HG03432 (cell line): Measurements from ENCODE around the gene OLFML2B.
"Not testable (repeated sequence)": the region's sequence is repeated elsewhere in the genome, so short reads cannot be mapped to it uniquely, and the experiment has no call there.

Experiments used
- ATAC-seq: cut with Tn5 transposase; IDR thresholded peaks from one replicate; pipeline ENCODE4 v1.9.1; 2021; ENCODE audit warnings: mild to moderate bottlenecking, moderate library complexity; ENCODE audit not compliant: unreplicated experiment

Gene OLFML2B

GRCh38 chr1:162036163-162036562 is 12.5 kb upstream of the OLFML2B start:
- no peak for ATAC-seq

DNA sequence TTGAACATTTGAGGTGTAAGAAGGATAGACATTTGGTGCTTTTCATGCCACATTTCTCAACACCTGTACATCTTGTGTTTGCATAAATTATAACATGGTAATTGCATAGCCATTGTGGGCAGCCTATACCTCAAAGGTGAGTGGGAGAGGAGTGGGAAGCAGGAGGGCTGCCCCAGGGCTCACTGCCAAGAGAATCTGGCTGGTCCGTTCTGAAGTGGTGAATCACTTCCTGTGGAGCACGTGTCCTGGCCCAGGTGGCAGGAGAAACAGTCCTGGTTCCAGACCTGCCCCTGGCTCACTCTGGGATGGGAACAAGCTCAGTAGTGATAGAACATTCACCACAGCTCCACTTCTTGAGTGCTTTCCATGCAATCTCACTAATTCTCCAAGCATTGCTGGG is 11.6 kb upstream of the OLFML2B start:
- ATAC-seq, result no peak

GRCh38 chr1:162033428-162033827 is 9.8 kb upstream of the OLFML2B start:
- no peak for ATAC-seq

- no peak for ATAC-seq
Observed at GRCh38 chr1:162030759-162031280, 7.2 kb upstream of the OLFML2B start.

DNA sequence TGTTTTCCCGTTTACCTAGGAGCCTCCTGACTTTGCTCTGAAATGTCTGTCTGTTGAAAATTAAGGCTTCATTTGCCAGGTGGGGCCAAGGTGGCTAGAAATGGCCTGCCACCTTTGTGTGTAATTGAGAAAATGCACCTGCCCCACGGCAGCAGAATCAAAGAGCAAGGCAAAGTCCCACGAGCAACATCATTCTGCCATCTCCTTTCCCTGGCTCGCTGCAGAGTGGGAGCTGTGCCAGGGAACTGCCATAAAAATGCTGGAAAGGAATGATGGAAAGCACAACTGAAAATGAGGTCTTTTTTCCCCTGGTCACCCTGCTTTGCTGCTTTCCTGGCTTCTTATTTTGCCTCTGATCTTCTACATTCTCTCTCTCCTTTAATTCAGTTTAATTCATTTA is 5.5 kb upstream of the OLFML2B start:
- no peak for ATAC-seq

DNA sequence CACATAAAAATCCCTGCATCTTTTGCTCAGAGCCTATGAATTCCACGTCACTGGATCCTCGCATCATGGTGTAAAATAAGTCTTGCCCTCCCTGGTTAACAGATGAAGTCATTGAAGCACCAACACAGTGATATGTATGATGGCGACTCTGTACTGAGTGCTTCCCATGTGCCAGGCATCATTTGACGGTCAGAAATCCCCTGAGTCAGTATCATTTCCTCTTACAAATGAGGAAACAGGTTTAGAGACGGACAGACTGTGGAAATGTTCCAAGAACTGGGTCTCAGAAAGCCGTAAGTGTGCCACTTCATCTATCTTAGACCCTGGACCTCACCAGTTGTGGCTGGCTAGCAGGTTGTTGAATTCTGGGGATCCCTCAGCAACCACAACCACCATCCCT is 5.1 kb upstream of the OLFML2B start:
- ATAC-seq, result peak; percentile 73

DNA sequence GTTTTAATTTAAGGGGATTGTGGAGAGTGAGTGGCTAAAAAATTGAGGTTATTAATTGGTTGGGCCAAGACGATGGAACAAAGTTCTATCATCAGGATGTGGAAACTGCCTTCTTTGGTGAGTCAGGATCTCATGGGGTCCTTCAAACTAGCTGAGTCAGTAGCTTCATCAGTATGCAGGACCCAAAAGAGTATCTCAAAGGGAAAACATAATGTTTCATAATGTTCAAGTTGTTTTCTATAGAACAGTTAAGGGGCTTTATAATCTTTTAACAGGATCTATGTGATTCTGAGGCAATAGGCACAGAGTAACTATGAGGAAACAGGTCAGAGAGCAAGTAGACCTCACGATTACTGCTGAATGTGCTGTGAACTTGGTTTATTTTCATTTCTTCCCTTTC is 3.2 kb upstream of the OLFML2B start:
- no peak for ATAC-seq

GRCh38 chr1:162025541-162025940 is 1.9 kb upstream of the OLFML2B start:
- ATAC-seq, result no peak

- no peak for ATAC-seq
Observed at GRCh38 chr1:162023181-162023546, 505 bp downstream of the OLFML2B start.

DNA sequence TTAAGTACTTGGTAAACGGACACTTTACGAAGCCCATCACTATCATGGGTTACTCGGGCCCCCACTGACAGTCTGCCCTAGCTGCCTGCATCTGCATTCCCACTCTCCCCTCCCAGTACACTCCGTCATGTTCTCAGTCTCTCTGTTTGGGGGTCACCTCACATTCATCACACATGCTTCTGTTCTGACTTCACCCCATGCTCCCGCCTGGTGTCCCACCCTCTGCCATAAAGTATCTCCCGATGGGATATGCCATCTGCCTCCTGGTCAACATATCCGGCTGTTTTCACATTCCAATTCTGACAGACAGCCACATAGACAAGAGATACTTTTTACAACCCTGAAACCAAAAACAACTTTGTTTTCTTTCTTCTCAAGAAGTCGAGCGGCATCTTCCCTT is 1.0 kb downstream of the OLFML2B start:
- ATAC-seq, result no peak

- ATAC-seq, result no peak
Observed at GRCh38 chr1:162021124-162021523, 2.5 kb downstream of the OLFML2B start.

DNA sequence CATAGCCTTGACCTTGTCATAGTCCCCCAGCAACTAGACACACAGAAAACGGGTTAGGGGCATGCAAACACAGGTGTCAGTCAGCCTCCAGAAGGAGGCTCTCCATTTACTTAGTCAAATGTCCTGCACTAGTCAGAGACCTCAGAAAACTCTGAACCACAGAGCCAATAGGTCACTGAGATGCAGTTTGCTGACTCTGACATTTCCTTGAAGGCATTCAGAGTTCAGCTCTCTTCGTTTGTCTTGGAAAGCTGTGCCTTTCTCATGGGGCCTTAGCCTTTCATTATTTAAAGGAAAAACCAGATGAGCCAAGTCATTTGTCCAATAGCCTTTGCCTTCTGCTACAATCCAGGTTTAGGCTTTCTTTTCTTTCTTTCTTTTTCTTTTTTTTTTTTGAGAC is 3.5 kb downstream of the OLFML2B start:
- ATAC-seq, result no peak

GRCh38 chr1:162019446-162019845 is 4.2 kb downstream of the OLFML2B start:
- no peak for ATAC-seq

DNA sequence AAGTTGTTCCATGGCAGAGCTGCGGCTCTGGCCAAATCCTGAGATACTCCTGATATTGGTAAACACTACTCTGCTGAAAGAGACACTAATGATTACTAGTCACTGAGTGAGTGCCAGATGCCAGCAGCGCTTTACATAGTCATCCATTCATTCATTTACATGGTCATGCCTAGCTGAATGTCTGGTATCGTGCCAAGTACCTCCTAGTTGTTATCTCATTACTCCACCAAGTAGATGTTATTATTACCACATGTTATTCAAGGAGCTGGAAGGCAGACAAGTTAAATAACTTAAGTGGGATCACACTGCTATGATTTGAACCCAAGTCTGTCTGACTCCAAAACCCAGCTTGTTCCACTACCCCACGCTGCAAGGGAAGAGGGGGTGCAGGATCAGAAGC is 4.7 kb downstream of the OLFML2B start:
- no peak for ATAC-seq

- ATAC-seq, result no peak
Observed at GRCh38 chr1:162018418-162018817, 5.3 kb downstream of the OLFML2B start.

DNA sequence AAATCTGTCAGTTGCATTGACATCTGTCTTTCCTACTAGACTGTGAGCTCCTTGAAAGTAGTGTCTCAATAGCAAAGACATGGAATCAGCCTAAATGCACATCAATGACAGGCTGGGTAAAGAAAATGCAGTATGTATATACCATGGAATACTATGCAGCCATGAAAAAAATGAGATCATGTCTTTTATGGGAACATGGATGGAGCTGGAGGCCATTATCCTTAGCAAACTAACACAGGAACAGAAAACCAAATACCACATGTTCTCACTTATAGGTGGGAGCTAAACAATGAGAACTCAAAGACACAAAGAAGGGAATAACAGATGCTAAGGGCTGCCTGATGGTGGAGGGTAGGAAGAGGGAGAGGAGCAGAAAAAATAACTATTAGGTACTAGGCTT is 5.9 kb downstream of the OLFML2B start:
- not testable (repeated sequence) for ATAC-seq

DNA sequence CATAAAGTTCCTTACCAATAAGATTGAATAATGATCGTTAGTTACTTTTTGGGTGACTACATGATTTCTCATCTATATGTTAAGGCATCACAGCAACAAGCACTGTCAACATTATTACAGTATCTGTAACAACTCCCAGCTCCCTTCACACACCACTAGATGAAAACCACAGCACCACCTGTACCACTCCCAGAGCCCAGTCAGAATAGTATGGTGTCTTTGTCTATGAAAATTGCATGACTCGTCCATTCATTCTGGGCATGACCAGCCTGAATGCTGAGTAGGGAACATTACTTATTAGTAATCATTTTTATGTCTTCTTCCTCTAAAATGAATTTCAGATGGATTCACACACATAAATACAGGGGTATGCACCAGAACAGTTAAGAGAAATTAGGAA is 7.0 kb downstream of the OLFML2B start:
- ATAC-seq, result no peak

DNA sequence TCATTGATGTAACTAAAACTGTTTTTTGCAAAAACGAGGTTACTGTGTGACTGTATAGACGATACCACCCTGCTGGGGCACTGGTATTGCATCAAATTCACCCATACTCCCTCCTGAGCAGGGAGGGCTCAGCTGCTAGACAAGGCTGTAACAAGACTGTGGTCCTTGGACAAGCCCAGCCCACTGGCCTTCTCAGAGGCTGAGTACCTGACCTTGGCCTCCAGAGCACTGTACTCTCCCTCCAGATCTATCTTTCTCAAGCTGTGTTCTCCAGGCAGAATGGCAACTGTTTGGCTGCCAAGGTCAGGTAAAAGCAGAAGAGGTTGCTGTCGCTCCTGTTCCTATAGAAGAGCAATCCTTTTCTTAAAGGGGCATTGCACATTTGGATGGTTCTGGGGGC is 8.5 kb downstream of the OLFML2B start:
- no peak for ATAC-seq

- ATAC-seq, result no peak
Observed at GRCh38 chr1:162014202-162014601, 9.5 kb downstream of the OLFML2B start.

DNA sequence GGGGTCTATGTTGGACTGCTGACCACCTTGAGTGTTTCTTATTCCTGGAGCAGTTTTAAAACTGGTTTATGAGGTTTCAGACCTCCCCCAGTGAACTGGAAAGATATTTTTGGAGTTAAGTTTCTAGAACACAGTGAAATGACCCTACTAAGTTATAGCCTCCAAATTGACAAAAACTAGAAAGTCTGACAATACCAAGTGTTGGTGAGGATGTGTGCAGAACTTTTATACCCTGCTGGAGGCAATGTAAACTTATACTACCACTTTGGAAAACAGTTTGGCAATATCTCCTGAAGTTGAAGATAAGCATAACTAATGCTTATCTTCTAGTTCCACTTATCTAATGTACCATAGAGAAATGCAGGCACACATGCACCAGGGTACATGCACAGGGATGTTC is 10.4 kb downstream of the OLFML2B start:
- ATAC-seq, result no peak

- no peak for ATAC-seq
Observed at GRCh38 chr1:162011337-162012012, 12.2 kb downstream of the OLFML2B start.

DNA sequence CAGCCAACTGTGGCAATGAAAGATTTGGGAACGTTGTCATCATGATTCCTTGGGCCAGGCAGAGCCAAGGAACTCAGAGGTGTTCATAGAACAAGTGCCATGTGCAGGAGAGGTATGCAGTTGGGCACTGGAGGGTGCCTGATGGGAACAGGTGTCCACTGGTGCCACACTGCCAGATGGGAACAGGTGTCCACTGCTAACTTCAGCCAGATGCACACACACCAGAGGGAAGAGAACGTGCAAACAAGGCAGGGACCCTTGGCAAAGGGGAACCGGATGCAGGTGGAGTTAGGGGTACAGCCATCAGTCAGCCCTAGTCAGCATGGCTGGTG is 13.5 kb downstream of the OLFML2B start:
- ATAC-seq, result no peak

- ATAC-seq, result no peak
Observed at GRCh38 chr1:162009501-162010174, 14.0 kb downstream of the OLFML2B start.
